Upper lobe of left lung (tissue), 6 donors: ENCODE results near the gene CRYBG2. TPM values are rescaled to one million over a fixed set of nuclear protein-coding genes. Genes with fewer than 3 reads are reported as not detected.
"Not testable (repeated sequence)": the region's sequence is repeated elsewhere in the genome, so short reads cannot be mapped to it uniquely, and the experiment has no call there.

Experiments used
- ATAC-seq, 2 donors: fragments of 200-7000 bp; cut with Tn5 transposase; one replicate each; pipeline ENCODE4 v1.9.1; 2022; ENCODE audit warnings: mild to moderate bottlenecking in 2 of 2, moderate library complexity in 2 of 2; ENCODE audit not compliant: low FRiP score in 2 of 2
- DNase-seq, 2 donors: peaks; one replicate each; pipeline ENCODE4 v3.0.0-alpha.2; 2019 to 2020
- H3K27ac ChIP-seq, 4 donors: fragments of 200-600 bp; sonication (generic); one replicate each; pipeline ENCODE4 v1.5.1; 2016 to 2019
- H3K27me3 ChIP-seq, 4 donors: fragments of 200-600 bp; sonication (generic); one replicate each; pipeline ENCODE4 v1.5.1; 2017 to 2019
- H3K36me3 ChIP-seq, 4 donors: fragments of 200-600 bp; sonication (generic); one replicate each; pipeline ENCODE4 v1.5.1; 2016 to 2019
- H3K4me1 ChIP-seq, 4 donors: fragments of 200-600 bp; sonication (generic); one replicate each; pipeline ENCODE4 v1.5.1; 2018 to 2019
- H3K4me3 ChIP-seq, 4 donors: fragments of 200-600 bp; sonication (generic); one replicate each; pipeline ENCODE4 v1.5.1; 2017 to 2019; ENCODE audit warnings: mild to moderate bottlenecking in 2 of 4, moderate library complexity in 1 of 4
- H3K9me3 ChIP-seq, 4 donors: fragments of 200-600 bp; sonication (generic); one replicate each; pipeline ENCODE4 v1.5.1; 2018 to 2019
- EP300 ChIP-seq, 4 donors: sonication (generic); formaldehyde crosslinking; IDR thresholded peaks; one replicate each; pipeline ENCODE4 v1.5.1; 2017; ENCODE audit warnings: antibody characterized with exemption in 4 of 4, control low read depth in 2 of 4
- POLR2A ChIP-seq, 4 donors: fragments of 450-650 bp; IDR thresholded peaks; one replicate each; pipeline ENCODE4 v1.5.1; 2016 to 2017; ENCODE audit warnings: antibody characterized with exemption in 4 of 4, mild to moderate bottlenecking in 2 of 4
- POLR2AphosphoS5 ChIP-seq, 2 donors: sonication (generic); formaldehyde crosslinking; IDR thresholded peaks; one replicate each; pipeline ENCODE4 v1.5.1; 2017; ENCODE audit warnings: antibody characterized with exemption in 2 of 2
- WGBS, 2 donors: methylation state at CpG; one replicate each; pipeline ENCODE4 v1.1.5; 2017 to 2018; 5-methylcytosine and 5-hydroxymethylcytosine counted together
- total RNA-seq, 6 donors: library from RNA; depleted of rRNA in 4 of 6; stranded (reverse); fragments of >200 nt in 4 of 6; gene quantifications; one replicate each; pipeline versions ENCODE4 v1.1.0 to v1.2.1, GENCODE V29; 2016 to 2021
- TF ChIP-seq, protein P1 (sequence below), 6 experiments: fragments of 450-650 bp in 4 of 6; fragments of 200-600 bp in 2 of 6; sonication (generic) in 2 of 6; IDR thresholded peaks; one replicate each; pipeline ENCODE4 v1.5.1; 2016 to 2019; ENCODE audit warnings: antibody characterized with exemption in 6 of 6
- donor health status: DM: no; HTN: no; CAD: no; lungs with moderate emphysema.
- donor health status: DM: no; HTN: yes; CAD: no; lungs with severe emphysema.

Gene CRYBG2
- total RNA-seq, 6 donors from 2014 or later, result 0.59 to 25.2 (median 11.1) TPM

DNA sequence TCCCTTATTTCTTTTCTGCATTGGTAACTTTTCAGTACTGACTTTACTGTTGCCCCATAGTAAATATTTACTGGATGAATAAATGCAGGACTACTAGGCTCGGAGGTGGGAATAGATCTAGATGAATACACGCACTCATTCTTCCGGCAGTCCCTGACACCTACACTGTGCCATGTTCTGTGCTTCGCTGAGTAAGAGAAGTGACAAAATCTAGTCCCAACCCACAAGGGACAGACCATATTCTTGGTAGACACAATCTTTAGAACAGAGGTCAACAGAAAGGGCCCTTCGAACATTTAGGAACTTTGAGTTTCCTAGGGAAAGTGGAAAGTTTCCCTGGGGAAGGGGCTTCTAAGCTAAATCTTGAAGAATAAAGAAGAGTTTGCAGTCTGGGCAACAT, 39.4 kb downstream of the CRYBG2 start:
- no peak for ATAC-seq
- TF ChIP-seq POLR2A (IDR thresholded peaks at IDR 0.05) (no peak), POLR2AphosphoS5 (IDR thresholded peaks at IDR 0.05) (no peak), EP300 (IDR thresholded peaks at IDR 0.05) (no peak)
- TF ChIP-seq, protein P1, sequence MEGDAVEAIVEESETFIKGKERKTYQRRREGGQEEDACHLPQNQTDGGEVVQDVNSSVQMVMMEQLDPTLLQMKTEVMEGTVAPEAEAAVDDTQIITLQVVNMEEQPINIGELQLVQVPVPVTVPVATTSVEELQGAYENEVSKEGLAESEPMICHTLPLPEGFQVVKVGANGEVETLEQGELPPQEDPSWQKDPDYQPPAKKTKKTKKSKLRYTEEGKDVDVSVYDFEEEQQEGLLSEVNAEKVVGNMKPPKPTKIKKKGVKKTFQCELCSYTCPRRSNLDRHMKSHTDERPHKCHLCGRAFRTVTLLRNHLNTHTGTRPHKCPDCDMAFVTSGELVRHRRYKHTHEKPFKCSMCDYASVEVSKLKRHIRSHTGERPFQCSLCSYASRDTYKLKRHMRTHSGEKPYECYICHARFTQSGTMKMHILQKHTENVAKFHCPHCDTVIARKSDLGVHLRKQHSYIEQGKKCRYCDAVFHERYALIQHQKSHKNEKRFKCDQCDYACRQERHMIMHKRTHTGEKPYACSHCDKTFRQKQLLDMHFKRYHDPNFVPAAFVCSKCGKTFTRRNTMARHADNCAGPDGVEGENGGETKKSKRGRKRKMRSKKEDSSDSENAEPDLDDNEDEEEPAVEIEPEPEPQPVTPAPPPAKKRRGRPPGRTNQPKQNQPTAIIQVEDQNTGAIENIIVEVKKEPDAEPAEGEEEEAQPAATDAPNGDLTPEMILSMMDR (IDR thresholded peaks at IDR 0.05), result no peak
- peak overlapping the region in 2 of 4 donors; percentile 61 to 76 for H3K27ac ChIP-seq

DNA sequence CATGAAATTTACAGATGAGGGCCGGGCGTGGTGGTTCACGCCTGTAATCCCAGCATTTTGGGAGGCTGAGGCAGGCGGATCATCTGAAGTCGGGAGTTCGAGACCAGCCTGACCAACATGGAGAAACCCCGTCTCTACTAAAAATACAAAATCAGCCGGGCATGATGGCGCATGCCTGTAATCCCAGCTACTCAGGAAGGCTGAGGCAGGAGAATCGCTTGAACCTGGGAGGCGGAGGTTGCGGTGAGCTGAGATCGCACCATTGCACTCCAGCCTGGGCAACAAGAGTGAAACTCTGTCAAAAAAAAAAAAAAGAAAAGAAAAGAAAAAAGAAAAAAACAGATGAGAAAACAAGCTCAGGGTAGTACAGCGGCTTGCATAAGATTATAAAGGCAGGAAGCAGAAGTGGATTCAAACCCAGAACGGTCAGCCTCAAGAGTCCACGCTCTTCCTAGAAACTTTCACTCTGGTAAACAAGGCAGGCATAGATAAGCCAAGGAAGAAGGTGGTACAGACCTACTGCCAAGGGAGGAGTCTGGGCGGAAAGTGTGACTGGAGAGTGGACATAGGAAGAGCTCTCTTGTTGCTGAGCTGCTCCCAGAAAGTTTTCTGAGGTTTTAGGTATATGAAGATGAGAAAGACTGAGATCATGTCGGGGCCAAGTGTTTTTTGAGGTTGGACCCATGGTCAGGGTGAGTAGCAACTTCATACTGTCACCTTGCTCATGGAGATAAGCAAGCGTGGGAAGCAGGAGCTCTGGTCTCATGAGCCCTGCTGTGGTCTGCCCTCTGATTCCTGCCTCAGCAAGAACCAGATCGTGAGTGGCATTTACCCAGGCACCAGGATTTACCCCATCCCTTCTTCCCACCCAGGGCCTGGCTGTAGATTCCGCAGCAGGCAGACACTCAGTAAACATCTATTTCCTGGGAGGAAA, 45.7 kb downstream of the CRYBG2 start:
- H3K27me3 ChIP-seq, H3K36me3 ChIP-seq, DNase-seq, ATAC-seq, H3K4me3 ChIP-seq, H3K9me3 ChIP-seq: not testable (repeated sequence)
- Histone ChIP-seq H3K27ac (peak overlapping the region; percentile 51 to 73 (median 61)), H3K4me1 (peaks cover 13 to 22% (median 14%) of the 10 kb centered on the region in 4 donors)
- WGBS, 2 donors, result 79 to 83% methylated on average over 20 to 21 of the region's 21 CpGs

More for the DNA sequence above, 39.4 kb downstream of the CRYBG2 start:
- peaks cover 4 to 16% (median 11%) of the 10 kb centered on the region in 4 donors for H3K4me1 ChIP-seq
- 68 to 87% methylated on average over 5 of the region's 5 CpGs for WGBS, 2 donors
- H3K9me3 ChIP-seq, result no peaks in the 10 kb centered on the region
- no peaks in the 10 kb centered on the region for H3K36me3 ChIP-seq
- no peak for DNase-seq
- H3K4me3 ChIP-seq, result no peak overlapping the region
- no peaks in the 10 kb centered on the region for H3K27me3 ChIP-seq

DNA sequence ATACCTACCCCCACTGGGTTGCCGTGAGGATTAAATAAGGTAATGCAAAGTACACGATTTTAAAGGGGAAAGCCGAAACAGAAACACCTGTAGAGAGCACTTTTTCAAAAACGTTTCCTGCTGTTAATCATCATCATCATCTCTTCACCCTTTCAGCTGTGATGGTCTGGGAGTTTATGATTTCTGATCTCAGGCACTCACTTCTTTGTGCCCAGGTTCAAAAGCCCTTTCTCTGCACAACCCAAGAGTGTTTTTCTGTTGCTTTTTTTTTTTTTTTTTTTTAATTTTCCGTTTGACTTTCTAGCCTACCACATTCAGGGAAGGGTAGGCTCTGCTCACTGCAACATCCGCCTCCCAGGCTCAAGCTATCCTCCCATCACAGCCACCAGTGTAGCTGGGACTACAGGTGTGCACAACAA, 46.6 kb downstream of the CRYBG2 start:
- ATAC-seq (no peak), DNase-seq (no peak)
- TF ChIP-seq POLR2AphosphoS5 (IDR thresholded peaks at IDR 0.05), result no peak
- TF ChIP-seq, protein P1 (IDR thresholded peaks at IDR 0.05), result no peak
- TF ChIP-seq POLR2A (IDR thresholded peaks at IDR 0.05), result no peak
- no peak for TF ChIP-seq EP300 (IDR thresholded peaks at IDR 0.05)
- H3K4me3 ChIP-seq, result peak overlapping the region in 1 of 4 donors; percentile 74
- WGBS, 2 donors, result 40 to 41% methylated on average over 6 of the region's 6 CpGs
- no peaks in the 10 kb centered on the region for H3K27me3 ChIP-seq
- H3K4me1 ChIP-seq, result peaks cover 13 to 22% (median 14%) of the 10 kb centered on the region in 4 donors
- H3K36me3 ChIP-seq, result no peaks in the 10 kb centered on the region
- peak overlapping the region; percentile 35 to 80 (median 69) for H3K27ac ChIP-seq
- no peaks in the 10 kb centered on the region for H3K9me3 ChIP-seq

DNA sequence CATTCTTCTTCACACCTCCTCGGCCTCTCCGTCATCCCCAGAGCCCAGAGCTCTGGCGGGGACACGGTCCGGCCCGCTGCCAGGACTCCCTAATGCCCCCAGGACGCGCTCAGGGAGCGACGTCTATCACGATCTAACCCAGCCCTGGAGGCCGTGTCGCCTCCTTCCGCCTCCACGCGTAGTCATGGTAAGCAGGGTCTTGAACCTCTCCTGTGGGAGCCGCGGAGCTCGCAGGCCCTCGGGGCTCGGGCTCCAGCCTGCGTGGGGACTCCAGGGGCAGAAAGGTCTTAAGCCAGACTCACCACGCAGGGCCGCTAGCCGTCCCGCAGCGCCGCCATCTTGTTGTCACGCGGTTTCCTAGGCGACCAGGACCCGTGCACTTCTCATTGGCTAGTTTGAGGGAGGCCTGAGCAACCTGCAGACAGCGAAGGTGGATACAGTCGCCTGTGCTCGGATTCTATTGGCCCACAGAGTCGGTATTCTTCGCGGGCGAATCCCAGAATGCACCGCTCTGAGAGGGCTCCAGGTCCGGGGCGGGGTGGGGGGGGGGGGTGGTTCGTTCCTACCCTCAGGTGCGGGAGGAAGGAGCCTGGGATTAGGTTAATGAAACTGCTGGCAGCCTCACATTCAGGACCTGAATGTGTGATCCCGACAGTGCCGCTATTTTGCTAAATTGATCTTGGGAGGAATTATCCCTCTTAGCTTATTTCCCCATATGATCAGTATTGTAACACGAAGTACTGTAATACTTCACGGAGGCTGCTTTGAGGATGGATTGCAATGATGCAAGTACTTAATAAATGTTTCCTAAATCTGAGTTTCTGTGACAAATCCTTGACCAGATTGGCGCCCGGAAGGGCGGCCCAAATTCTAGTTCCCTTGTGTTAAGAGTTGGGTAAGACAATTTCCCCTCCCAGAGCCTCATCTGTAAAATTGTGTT, 47.4 kb downstream of the CRYBG2 start, which contains the start of gene UBXN11:
UBXN11 (minus strand) TSS at position 347 of the 940 bp plus-strand sequence. CDS start 3,753 bp downstream, outside the sequence.
- Histone ChIP-seq H3K9me3 (no peaks in the 10 kb centered on the region), H3K4me3 (peak within 1 kb of the TSS; percentile 60 to 89 (median 74)), H3K36me3 (no peaks in the 10 kb centered on the region), H3K27me3 (no peaks in the 10 kb centered on the region), H3K4me1 (peaks cover 13 to 22% (median 14%) of the 10 kb centered on the region in 4 donors), H3K27ac (peak within 1 kb of the TSS; percentile 72 to 80 (median 74))
- 5 to 15% methylated on average over 9 to 23 of the region's 51 CpGs for WGBS, 2 donors
- DNase-seq, result peak; percentile 93 to 97
- peak; percentile 95 to 97 for ATAC-seq
- TF ChIP-seq POLR2A (IDR thresholded peaks at IDR 0.05) (peak in 1 of 4 donors; percentile 62), POLR2AphosphoS5 (IDR thresholded peaks at IDR 0.05) (peak in 1 of 2 donors; percentile 42), EP300 (IDR thresholded peaks at IDR 0.05) (no peak)
- TF ChIP-seq, protein P1 (IDR thresholded peaks at IDR 0.05), result no peak
